OCI-LY7 (cell line): ENCODE data around the gene C3. TPM values are rescaled to one million over a fixed set of nuclear protein-coding genes. Genes with fewer than 3 reads are reported as not detected.

ENCODE experiments used
- BruUV-seq: library from RNA; stranded (reverse); fragments of 400-500 nt; replicated peaks from 2 replicates; lab custom pipeline; 2021; lab: Mats Ljungman, UMichigan
- CTCF ChIA-PET: fragments of 300-600 bp; sonication (Branson Sonifier 250); formaldehyde crosslinking; loops from one replicate; lab custom pipeline; 2022; ENCODE audit warnings: antibody characterized with exemption; ENCODE audit not compliant: unreplicated experiment; lab: Charles Lee
- POLR2A ChIA-PET: fragments of 300-600 bp; sonication (Branson Sonifier 250); formaldehyde crosslinking; loops from one replicate; lab custom pipeline; 2022; ENCODE audit warnings: antibody characterized with exemption; lab: Charles Lee
- DNase-seq: peaks from one replicate; pipeline ENCODE4 v3.0.0-alpha.2; 2015; ENCODE audit warnings: low spot score
- H2AFZ ChIP-seq: fragments of 200-600 bp; sonication (generic), shearing (Covaris generic); 2 replicates; pipeline ENCODE4 v1.6.1; 2014; ENCODE audit warnings: mild to moderate bottlenecking, antibody characterized with exemption, low read length, moderate library complexity
- H3K27ac ChIP-seq: fragments of 200-600 bp; sonication (generic); 2 replicates; pipeline ENCODE4 v1.5.1; 2014; ENCODE audit warnings: mixed run types, low read depth, mild to moderate bottlenecking, moderate library complexity, low read length, inconsistent platforms; ENCODE audit not compliant: poor library complexity, severe bottlenecking
- H3K36me3 ChIP-seq: fragments of 200-600 bp; sonication (generic); 2 replicates; pipeline ENCODE4 v1.6.1; 2014; ENCODE audit warnings: mild to moderate bottlenecking, antibody characterized with exemption, low read length, moderate library complexity, mixed read lengths; ENCODE audit not compliant: insufficient read depth
- H3K4me1 ChIP-seq: fragments of 200-600 bp; sonication (generic); 2 replicates; pipeline ENCODE4 v1.5.1; 2014; ENCODE audit warnings: mild to moderate bottlenecking, low read length; ENCODE audit not compliant: insufficient read depth, poor library complexity, severe bottlenecking
- H3K4me2 ChIP-seq: fragments of 200-600 bp; sonication (generic); 2 replicates; pipeline ENCODE4 v1.6.1; 2014; ENCODE audit warnings: mild to moderate bottlenecking, low read length
- H3K4me3 ChIP-seq: fragments of 200-600 bp; sonication (generic); 2 replicates; pipeline ENCODE4 v1.5.1; 2014; ENCODE audit warnings: mild to moderate bottlenecking, low read depth, low read length; ENCODE audit not compliant: poor library complexity, severe bottlenecking
- H3K79me2 ChIP-seq: fragments of 200-600 bp; sonication (generic); 2 replicates; pipeline ENCODE4 v1.6.1; 2016; ENCODE audit warnings: low read depth, mild to moderate bottlenecking, low read length, moderate library complexity, mixed read lengths; ENCODE audit not compliant: insufficient read depth
- H3K9me2 ChIP-seq: fragments of 200-600 bp; sonication (generic); 2 replicates; pipeline ENCODE4 v1.6.1; 2016; ENCODE audit warnings: mild to moderate bottlenecking, low read length, mixed read lengths; ENCODE audit not compliant: insufficient read depth
- H3K9me3 ChIP-seq: fragments of 200-600 bp; sonication (generic); 2 replicates; pipeline ENCODE4 v1.6.1; 2014; ENCODE audit warnings: mild to moderate bottlenecking, mixed run types, low read length, mixed read lengths
- H4K20me1 ChIP-seq: fragments of 200-600 bp; sonication (generic); 2 replicates; pipeline ENCODE4 v1.6.1; 2014; ENCODE audit warnings: mild to moderate bottlenecking, antibody characterized with exemption, low read length, moderate library complexity, mixed read lengths; ENCODE audit not compliant: insufficient read depth
- EZH2phosphoT487 ChIP-seq: fragments of 200-600 bp; sonication (generic); IDR thresholded peaks from 2 replicates; pipeline ENCODE4 v1.6.1; 2018; ENCODE audit warnings: low read depth, borderline replicate concordance, mild to moderate bottlenecking, mixed run types, antibody characterized with exemption, low read length, moderate library complexity, mixed read lengths
- intact Hi-C: fragments of 100-400 bp; cut with micrococcal nuclease; formaldehyde crosslinking; loops from one replicate; pipeline ENCODE4 v1.10.0; 2022; ENCODE audit not compliant: unreplicated experiment
- total RNA-seq, 2 experiments: library from RNA; depleted of rRNA in 1 of 2; stranded (reverse); fragments of >200 nt in 1 of 2; shearing (Covaris generic) in 1 of 2; gene quantifications; 2 replicates each; pipeline ENCODE4 v1.2.3, GENCODE V29; 2014 to 2022
- TF ChIP-seq, protein P1 (sequence below): fragments of 200-600 bp; sonication (generic); conservative IDR thresholded peaks from 2 replicates; pipeline ENCODE4 v1.5.1; 2014; ENCODE audit warnings: mild to moderate bottlenecking, antibody characterized with exemption, low read length, moderate library complexity, mixed read lengths

The C3 gene
- total RNA-seq, 2 experiments from 2014 or later, result 0.13 TPM; not detected in 1

DNA sequence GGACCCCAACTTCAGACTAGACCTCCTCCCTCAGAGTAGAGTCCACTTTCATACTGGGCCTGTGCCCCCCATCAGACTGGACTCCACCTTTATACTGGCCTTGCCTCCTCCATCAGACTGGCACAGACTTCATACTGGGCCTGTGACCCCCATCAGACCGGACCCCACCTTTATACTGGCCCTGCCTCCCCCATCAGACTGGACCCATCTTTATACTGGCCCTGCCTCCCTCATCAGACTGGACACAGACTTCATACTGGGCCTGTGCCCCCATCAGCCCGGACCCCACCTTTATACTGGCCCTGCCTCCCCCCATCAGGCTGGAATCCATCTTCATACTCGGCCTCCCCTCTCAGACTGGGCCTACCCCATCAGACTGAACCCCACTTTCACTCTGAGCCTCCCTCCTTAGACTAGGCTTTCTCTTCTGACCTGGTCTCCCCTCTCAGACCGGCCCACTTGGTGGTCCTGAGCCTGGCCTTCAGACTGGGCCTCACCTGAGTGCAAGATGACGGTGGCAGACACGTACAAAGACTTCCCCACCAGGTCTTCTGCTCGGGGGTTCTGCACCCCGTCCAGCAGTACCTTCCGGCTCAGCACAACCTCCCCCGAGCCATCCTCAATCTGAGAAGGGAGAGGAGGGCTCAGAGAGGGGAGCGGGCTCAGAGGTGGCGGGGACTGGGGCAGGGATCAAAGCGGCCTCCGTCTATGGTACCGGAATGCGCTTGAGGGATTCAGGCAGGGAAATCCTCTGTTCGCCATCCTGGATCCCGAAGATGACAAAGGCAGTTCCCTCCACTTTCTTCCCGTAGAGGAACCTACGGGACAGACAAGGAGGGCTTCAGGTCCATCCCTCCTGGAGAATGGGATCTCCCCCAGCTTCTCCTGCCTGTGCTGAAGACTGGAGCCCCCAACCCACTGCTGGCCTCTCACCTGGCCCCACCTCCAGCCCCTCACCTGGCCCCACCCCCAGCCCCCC lies 7.5 kb downstream of the C3 start:
- no TSS peak for BruUV-seq
- TF ChIP-seq, protein P1, sequence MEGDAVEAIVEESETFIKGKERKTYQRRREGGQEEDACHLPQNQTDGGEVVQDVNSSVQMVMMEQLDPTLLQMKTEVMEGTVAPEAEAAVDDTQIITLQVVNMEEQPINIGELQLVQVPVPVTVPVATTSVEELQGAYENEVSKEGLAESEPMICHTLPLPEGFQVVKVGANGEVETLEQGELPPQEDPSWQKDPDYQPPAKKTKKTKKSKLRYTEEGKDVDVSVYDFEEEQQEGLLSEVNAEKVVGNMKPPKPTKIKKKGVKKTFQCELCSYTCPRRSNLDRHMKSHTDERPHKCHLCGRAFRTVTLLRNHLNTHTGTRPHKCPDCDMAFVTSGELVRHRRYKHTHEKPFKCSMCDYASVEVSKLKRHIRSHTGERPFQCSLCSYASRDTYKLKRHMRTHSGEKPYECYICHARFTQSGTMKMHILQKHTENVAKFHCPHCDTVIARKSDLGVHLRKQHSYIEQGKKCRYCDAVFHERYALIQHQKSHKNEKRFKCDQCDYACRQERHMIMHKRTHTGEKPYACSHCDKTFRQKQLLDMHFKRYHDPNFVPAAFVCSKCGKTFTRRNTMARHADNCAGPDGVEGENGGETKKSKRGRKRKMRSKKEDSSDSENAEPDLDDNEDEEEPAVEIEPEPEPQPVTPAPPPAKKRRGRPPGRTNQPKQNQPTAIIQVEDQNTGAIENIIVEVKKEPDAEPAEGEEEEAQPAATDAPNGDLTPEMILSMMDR, result no peak
- TF ChIP-seq EZH2phosphoT487, result no peak
- no peaks in the 10 kb centered on the region for H3K36me3 ChIP-seq
- H2AFZ ChIP-seq, result no peak overlapping the region
- POLR2A ChIA-PET, result no interaction called here
- H3K9me3 ChIP-seq, result no peaks in the 10 kb centered on the region
- no peaks in the 10 kb centered on the region for H3K4me1 ChIP-seq
- no peak for DNase-seq
- H3K27ac ChIP-seq, result no peak overlapping the region
- H3K9me2 ChIP-seq, result no peaks in the 10 kb centered on the region
- no peaks in the 10 kb centered on the region for H3K79me2 ChIP-seq
- CTCF ChIA-PET, result no interaction called here
- H4K20me1 ChIP-seq, result no peaks in the 10 kb centered on the region
- H3K4me3 ChIP-seq, result no peak overlapping the region
- intact Hi-C loops, result no loop called here
- no peak overlapping the region for H3K4me2 ChIP-seq

DNA sequence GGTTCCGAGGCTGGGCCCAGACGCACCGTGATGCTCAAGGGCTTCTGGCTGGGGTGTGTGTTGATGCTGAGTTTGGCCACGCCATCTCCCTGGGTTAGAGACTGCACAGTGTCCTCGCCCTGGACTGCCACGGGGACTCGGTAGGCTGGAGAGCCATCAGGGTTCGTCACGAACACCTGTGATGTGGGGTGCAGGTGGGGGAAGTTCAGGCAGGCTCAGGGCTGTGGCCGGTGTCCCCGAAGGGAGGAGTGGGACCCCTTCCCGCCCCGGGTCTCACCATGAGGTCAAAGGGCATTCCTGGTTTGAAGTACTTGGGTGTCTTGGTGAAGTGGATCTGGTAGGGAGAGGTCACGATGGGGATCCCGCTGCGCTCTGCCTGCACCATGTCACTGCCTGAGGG lies 8.2 kb downstream of the C3 start:
- H3K4me1 ChIP-seq, result no peaks in the 10 kb centered on the region
- no peaks in the 10 kb centered on the region for H3K9me3 ChIP-seq
- ChIA-PET POLR2A (no interaction called here), CTCF (no interaction called here)
- TF ChIP-seq EZH2phosphoT487, result no peak
- TF ChIP-seq, protein P1, result no peak
- no peak overlapping the region for H3K4me2 ChIP-seq
- H3K27ac ChIP-seq, result no peak overlapping the region
- no peak overlapping the region for H2AFZ ChIP-seq
- no peak for DNase-seq
- BruUV-seq, result no TSS peak
- intact Hi-C loops, result no loop called here
- H3K4me3 ChIP-seq, result no peak overlapping the region
- H4K20me1 ChIP-seq, result no peaks in the 10 kb centered on the region
- no peaks in the 10 kb centered on the region for H3K36me3 ChIP-seq
- H3K79me2 ChIP-seq, result no peaks in the 10 kb centered on the region
- no peaks in the 10 kb centered on the region for H3K9me2 ChIP-seq

- no peak overlapping the region for H2AFZ ChIP-seq
- H3K4me2 ChIP-seq, result no peak overlapping the region
- H3K4me1 ChIP-seq, result no peaks in the 10 kb centered on the region
- no peaks in the 10 kb centered on the region for H4K20me1 ChIP-seq
- H3K9me3 ChIP-seq, result no peaks in the 10 kb centered on the region
- TF ChIP-seq, protein P1, result no peak
- TF ChIP-seq EZH2phosphoT487, result no peak
- H3K4me3 ChIP-seq, result no peak overlapping the region
- H3K9me2 ChIP-seq, result no peaks in the 10 kb centered on the region
- H3K27ac ChIP-seq, result no peak overlapping the region
- H3K79me2 ChIP-seq, result no peaks in the 10 kb centered on the region
- CTCF ChIA-PET, result no interaction called here
- BruUV-seq, result no TSS peak
- intact Hi-C loops, result no loop called here
- POLR2A ChIA-PET, result no interaction called here
- H3K36me3 ChIP-seq, result no peaks in the 10 kb centered on the region
- DNase-seq, result no peak
These were observed 8.8 kb downstream of the C3 start for GRCh38 chr19:6711605-6712004.
